ENCODE measurements around the gene PGS1.

GRCh38 chr17:78473951-78474613 lies 95.6 kb downstream of the PGS1 start:
- TF ChIP-seq FOXM1 (IDR thresholded peaks at IDR 0.05; ENCODE audit: borderline replicate concordance, low read depth) = no peak
- no peak for TF ChIP-seq EP300 (IDR thresholded peaks at IDR 0.05; ENCODE audit: borderline replicate concordance)
- TF ChIP-seq, protein P1, sequence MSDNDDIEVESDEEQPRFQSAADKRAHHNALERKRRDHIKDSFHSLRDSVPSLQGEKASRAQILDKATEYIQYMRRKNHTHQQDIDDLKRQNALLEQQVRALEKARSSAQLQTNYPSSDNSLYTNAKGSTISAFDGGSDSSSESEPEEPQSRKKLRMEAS (IDR thresholded peaks at IDR 0.05) = no peak
- no peak for TF ChIP-seq NFIC (IDR thresholded peaks at IDR 0.05)
- TF ChIP-seq TCF12 (IDR thresholded peaks at IDR 0.05; ENCODE audit: low read depth) = no peak
- TF ChIP-seq RAD21 (IDR thresholded peaks at IDR 0.05; ENCODE audit: low read depth) = no peak
- TF ChIP-seq CEBPB (IDR thresholded peaks at IDR 0.05) = no peak
- no peak for TF ChIP-seq CREB1 (IDR thresholded peaks at IDR 0.05; ENCODE audit: low read depth)
- TF ChIP-seq, protein P2, sequence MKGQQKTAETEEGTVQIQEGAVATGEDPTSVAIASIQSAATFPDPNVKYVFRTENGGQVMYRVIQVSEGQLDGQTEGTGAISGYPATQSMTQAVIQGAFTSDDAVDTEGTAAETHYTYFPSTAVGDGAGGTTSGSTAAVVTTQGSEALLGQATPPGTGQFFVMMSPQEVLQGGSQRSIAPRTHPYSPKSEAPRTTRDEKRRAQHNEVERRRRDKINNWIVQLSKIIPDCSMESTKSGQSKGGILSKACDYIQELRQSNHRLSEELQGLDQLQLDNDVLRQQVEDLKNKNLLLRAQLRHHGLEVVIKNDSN (IDR thresholded peaks at IDR 0.05) = no peak
- TF ChIP-seq, protein P3, sequence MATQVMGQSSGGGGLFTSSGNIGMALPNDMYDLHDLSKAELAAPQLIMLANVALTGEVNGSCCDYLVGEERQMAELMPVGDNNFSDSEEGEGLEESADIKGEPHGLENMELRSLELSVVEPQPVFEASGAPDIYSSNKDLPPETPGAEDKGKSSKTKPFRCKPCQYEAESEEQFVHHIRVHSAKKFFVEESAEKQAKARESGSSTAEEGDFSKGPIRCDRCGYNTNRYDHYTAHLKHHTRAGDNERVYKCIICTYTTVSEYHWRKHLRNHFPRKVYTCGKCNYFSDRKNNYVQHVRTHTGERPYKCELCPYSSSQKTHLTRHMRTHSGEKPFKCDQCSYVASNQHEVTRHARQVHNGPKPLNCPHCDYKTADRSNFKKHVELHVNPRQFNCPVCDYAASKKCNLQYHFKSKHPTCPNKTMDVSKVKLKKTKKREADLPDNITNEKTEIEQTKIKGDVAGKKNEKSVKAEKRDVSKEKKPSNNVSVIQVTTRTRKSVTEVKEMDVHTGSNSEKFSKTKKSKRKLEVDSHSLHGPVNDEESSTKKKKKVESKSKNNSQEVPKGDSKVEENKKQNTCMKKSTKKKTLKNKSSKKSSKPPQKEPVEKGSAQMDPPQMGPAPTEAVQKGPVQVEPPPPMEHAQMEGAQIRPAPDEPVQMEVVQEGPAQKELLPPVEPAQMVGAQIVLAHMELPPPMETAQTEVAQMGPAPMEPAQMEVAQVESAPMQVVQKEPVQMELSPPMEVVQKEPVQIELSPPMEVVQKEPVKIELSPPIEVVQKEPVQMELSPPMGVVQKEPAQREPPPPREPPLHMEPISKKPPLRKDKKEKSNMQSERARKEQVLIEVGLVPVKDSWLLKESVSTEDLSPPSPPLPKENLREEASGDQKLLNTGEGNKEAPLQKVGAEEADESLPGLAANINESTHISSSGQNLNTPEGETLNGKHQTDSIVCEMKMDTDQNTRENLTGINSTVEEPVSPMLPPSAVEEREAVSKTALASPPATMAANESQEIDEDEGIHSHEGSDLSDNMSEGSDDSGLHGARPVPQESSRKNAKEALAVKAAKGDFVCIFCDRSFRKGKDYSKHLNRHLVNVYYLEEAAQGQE (IDR thresholded peaks at IDR 0.05; ENCODE audit: low read depth) = no peak
- TF ChIP-seq TEAD4 (IDR thresholded peaks at IDR 0.05) = no peak
- no peak for TF ChIP-seq ZBTB7A (IDR thresholded peaks at IDR 0.05; ENCODE audit: low read depth)
- TF ChIP-seq YY1 (IDR thresholded peaks at IDR 0.05; ENCODE audit: low read depth) = no peak
